Ishikawa (cell line): ENCODE data around the gene CNTNAP2.

ENCODE experiments used
- CEBPB ChIP-seq: IDR thresholded peaks from 2 replicates; pipeline ENCODE4 v1.6.1; 2012
- CREB1 ChIP-seq: IDR thresholded peaks from 2 replicates; pipeline ENCODE4 v1.6.1; 2012; ENCODE audit warnings: low read depth
- EGR1 ChIP-seq: IDR thresholded peaks from 2 replicates; pipeline ENCODE4 v1.6.1; 2012
- EP300 ChIP-seq: IDR thresholded peaks from 2 replicates; pipeline ENCODE4 v1.6.1; 2012; ENCODE audit warnings: borderline replicate concordance
- FOXM1 ChIP-seq: IDR thresholded peaks from 2 replicates; pipeline ENCODE4 v1.6.1; 2012; ENCODE audit warnings: low read depth, borderline replicate concordance
- MAX ChIP-seq: IDR thresholded peaks from 2 replicates; pipeline ENCODE4 v1.6.1; 2012
- NFIC ChIP-seq: IDR thresholded peaks from 2 replicates; pipeline ENCODE4 v1.6.1; 2012
- RAD21 ChIP-seq: IDR thresholded peaks from 2 replicates; pipeline ENCODE4 v1.6.1; 2012; ENCODE audit warnings: low read depth
- REST ChIP-seq: IDR thresholded peaks from 2 replicates; pipeline ENCODE4 v1.6.1; 2012; ENCODE audit warnings: low read depth, mild to moderate bottlenecking
- TAF1 ChIP-seq: IDR thresholded peaks from 2 replicates; pipeline ENCODE4 v1.6.1; 2012; ENCODE audit warnings: low read depth, mild to moderate bottlenecking
- TCF12 ChIP-seq: IDR thresholded peaks from 2 replicates; pipeline ENCODE4 v1.6.1; 2012; ENCODE audit warnings: low read depth
- TEAD4 ChIP-seq: IDR thresholded peaks from 2 replicates; pipeline ENCODE4 v1.6.1; 2012
- YY1 ChIP-seq: IDR thresholded peaks from 2 replicates; pipeline ENCODE4 v1.6.1; 2012; ENCODE audit warnings: low read depth
- ZBTB7A ChIP-seq: IDR thresholded peaks from 2 replicates; pipeline ENCODE4 v1.6.1; 2012; ENCODE audit warnings: low read depth
- TF ChIP-seq, protein P1 (sequence below): IDR thresholded peaks from 2 replicates; pipeline ENCODE4 v1.6.1; 2012

CNTNAP2 gene

DNA sequence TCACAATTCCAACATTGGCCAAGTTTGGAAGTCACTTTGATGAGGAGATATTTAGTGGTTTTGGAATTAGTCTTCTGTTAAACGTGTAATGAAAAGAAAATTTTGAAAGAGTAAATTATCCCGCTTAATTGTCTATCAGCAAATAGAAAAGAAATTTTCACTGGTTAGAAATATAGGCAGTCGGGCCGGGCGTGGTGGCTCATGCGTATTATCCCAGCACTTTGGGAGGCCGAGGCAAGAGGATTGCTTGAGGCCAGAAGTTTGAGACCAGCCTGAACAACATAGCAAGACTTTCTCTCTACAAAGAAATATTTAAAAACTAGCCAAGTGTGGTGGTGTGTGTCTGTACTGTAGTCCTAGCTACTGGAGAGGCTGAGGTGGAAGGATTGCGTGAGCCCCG is 13.4 kb downstream of the CNTNAP2 start:
- TF ChIP-seq NFIC, result no peak
- TF ChIP-seq, protein P1, sequence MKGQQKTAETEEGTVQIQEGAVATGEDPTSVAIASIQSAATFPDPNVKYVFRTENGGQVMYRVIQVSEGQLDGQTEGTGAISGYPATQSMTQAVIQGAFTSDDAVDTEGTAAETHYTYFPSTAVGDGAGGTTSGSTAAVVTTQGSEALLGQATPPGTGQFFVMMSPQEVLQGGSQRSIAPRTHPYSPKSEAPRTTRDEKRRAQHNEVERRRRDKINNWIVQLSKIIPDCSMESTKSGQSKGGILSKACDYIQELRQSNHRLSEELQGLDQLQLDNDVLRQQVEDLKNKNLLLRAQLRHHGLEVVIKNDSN, result no peak
- no peak for TF ChIP-seq FOXM1
- TF ChIP-seq CEBPB, result no peak
- no peak for TF ChIP-seq ZBTB7A
- TF ChIP-seq TEAD4, result no peak
- no peak for TF ChIP-seq RAD21
- TF ChIP-seq CREB1, result no peak
- TF ChIP-seq EP300, result no peak
- no peak for TF ChIP-seq TAF1
- TF ChIP-seq REST, result no peak

DNA sequence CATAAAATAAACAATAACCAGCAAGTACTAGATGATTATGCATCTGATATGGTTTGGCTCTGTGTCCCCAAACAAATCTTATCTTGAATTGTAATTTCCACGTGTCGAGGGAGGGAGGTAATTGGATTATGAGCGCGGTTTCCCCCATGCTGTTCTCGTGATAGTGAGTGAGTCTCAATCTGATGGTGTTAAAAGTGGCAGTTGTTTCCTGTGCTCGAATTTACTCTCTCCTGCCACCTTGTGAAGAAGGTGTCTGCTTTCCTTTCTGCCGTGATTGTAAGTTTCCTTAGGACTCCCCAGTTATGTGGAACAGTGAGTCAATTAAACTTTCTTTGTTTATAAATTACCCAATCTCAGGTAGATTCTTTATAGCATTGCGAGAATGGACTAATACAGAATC is 15.1 kb downstream of the CNTNAP2 start:
- TF ChIP-seq FOXM1, result no peak
- TF ChIP-seq EGR1, result no peak
- no peak for TF ChIP-seq CEBPB
- no peak for TF ChIP-seq YY1
- TF ChIP-seq RAD21, result no peak
- no peak for TF ChIP-seq TCF12
- TF ChIP-seq, protein P1, result no peak
- no peak for TF ChIP-seq REST
- TF ChIP-seq MAX, result no peak
- TF ChIP-seq EP300, result no peak
- TF ChIP-seq TAF1, result no peak
- no peak for TF ChIP-seq ZBTB7A
- TF ChIP-seq CREB1, result no peak
- no peak for TF ChIP-seq NFIC
- TF ChIP-seq TEAD4, result no peak

GRCh38 chr7:146136357-146136875 is 19.8 kb downstream of the CNTNAP2 start:
- TF ChIP-seq EGR1 (no peak), FOXM1 (no peak), ZBTB7A (no peak)

DNA sequence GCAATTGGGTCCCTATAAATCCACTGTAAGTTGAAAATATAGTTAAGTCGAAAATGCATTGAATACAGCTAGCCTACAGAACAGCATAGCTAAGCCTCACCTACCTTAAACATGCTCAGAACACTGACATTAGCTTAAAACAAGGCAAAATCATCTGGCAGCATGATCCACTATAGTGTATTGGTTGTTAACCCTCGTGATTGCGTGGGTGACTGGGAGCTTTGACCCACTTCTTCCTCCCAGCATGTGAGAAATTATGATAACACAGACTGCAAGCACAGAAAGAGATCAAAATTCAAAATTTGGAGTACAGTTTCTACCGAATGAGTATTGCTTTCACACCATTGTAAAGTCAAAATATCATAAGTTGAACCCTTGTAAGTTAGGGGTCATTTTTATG is 22.3 kb downstream of the CNTNAP2 start:
- TF ChIP-seq TAF1, result no peak
- TF ChIP-seq REST, result no peak
- TF ChIP-seq NFIC, result no peak
- TF ChIP-seq EP300, result no peak
- TF ChIP-seq TCF12, result no peak
- TF ChIP-seq CEBPB, result no peak
- no peak for TF ChIP-seq ZBTB7A
- no peak for TF ChIP-seq CREB1
- TF ChIP-seq, protein P1, result no peak

DNA sequence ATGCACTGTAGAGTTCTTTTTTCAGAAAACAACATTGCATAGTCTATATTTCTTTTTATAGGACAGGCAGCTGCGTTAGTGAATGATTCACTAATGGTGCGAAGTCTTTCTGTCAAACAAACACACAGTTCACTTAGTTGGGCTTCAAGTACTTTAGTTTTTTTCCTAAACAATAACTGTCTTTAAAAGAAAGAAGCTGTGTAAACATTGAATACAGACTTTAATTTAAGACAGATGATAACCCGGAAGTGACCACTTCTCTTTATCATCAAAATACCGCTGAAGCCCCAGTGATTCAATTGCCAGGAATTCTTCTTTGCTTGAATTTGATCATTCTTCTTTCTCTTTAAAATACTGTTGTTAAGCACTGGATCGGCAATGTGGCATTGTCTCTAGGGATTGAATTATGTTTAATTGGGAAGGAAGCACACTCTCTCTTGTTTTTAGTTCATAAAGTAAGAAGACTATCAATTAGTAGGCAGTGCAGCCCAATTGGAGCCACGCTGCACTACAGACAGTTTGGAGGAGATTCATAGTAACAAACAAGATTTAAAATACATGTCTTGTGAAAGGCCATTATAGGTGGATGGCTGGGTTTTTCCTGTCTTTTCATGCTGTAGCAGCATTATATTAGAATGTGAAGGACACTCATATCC is 30.4 kb downstream of the CNTNAP2 start:
- TF ChIP-seq, protein P1, result no peak
- no peak for TF ChIP-seq ZBTB7A
- TF ChIP-seq TEAD4, result no peak
- no peak for TF ChIP-seq MAX
